Brain microvascular endothelial cell (primary cell): Measurements from ENCODE around the gene SCGB3A1.

Experiments
- DNase-seq: peaks from one replicate; pipeline ENCODE4 v3.0.0-alpha.2; 2020
- H3K27ac ChIP-seq: fragments of 250-450 bp; sonication (Bioruptor Pico); 2 replicates; pipeline ENCODE4 v1.5.1; 2020; ENCODE audit warnings: mild to moderate bottlenecking, moderate library complexity
- H3K27me3 ChIP-seq: fragments of 250-450 bp; sonication (Bioruptor Pico); replicated peaks from 2 replicates; pipeline ENCODE4 v1.5.1; 2020; ENCODE audit warnings: mild to moderate bottlenecking
- H3K36me3 ChIP-seq: fragments of 250-450 bp; sonication (Bioruptor Pico); replicated peaks from 2 replicates; pipeline ENCODE4 v1.5.1; 2020; ENCODE audit warnings: mild to moderate bottlenecking
- H3K4me3 ChIP-seq: 2 replicates; pipeline ENCODE4 v1.5.1; 2011; ENCODE audit warnings: low read depth, mild to moderate bottlenecking, control low read depth, low read length, moderate library complexity
- in situ Hi-C: cut with HindIII; loops from 2 replicates; pipeline ENCODE4 v1.10.0; 2017; ENCODE audit warnings: low sequenced_read_pairs, low pct_ligation_motif_present
- TF ChIP-seq, protein P1 (sequence below): IDR thresholded peaks from 2 replicates; pipeline ENCODE4 v1.5.1; 2011; ENCODE audit warnings: low read depth, mild to moderate bottlenecking, moderate library complexity, low read length, control low read depth, inconsistent platforms; ENCODE audit errors: missing control alignments

SCGB3A1 gene

DNA sequence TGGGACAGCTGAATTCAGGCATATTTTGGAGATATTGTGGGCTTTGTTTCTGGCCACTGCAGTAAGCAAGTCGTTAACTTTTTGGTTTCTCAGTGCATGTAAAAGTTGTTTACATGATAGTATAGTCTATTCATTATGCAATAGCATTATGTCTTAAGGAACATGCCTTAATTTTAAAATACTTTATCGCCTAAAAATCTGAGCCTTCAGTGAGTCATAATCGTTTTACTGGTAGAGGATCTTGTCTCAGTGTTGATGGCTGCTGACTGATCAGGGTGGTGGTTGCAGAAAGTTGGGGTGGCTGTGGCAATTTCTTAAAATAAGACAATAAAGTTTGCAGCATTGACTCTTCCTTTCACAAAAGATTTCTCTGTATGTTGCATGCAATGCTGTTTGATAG, 5.1 kb downstream of the SCGB3A1 start:
- no peak overlapping the region for H3K4me3 ChIP-seq
- in situ Hi-C loops = no loop called here

DNA sequence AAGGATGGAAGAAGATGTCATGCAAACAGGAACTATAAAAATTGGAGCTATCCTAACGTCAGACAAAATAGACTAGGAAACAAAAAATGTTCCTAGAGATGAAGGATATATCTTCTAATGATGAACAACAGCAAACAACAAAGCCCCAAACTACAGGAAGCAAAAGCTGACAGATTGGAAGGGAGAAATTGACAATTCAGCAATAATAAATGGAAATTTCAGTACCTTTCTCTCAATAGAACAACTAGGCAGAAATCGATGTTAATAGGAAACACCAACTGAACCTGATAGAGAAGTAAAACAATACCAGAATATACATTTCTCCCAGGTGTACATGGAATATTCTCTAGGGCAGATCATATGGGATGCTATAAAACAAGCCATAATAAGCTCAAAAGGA, 7.6 kb downstream of the SCGB3A1 start:
- in situ Hi-C loops = no loop called here

More for the DNA sequence above, 5.1 kb downstream of the SCGB3A1 start:
- H3K36me3 ChIP-seq = no peaks in the 10 kb centered on the region
- TF ChIP-seq, protein P1, sequence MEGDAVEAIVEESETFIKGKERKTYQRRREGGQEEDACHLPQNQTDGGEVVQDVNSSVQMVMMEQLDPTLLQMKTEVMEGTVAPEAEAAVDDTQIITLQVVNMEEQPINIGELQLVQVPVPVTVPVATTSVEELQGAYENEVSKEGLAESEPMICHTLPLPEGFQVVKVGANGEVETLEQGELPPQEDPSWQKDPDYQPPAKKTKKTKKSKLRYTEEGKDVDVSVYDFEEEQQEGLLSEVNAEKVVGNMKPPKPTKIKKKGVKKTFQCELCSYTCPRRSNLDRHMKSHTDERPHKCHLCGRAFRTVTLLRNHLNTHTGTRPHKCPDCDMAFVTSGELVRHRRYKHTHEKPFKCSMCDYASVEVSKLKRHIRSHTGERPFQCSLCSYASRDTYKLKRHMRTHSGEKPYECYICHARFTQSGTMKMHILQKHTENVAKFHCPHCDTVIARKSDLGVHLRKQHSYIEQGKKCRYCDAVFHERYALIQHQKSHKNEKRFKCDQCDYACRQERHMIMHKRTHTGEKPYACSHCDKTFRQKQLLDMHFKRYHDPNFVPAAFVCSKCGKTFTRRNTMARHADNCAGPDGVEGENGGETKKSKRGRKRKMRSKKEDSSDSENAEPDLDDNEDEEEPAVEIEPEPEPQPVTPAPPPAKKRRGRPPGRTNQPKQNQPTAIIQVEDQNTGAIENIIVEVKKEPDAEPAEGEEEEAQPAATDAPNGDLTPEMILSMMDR = no peak
- no peak overlapping the region for H3K27ac ChIP-seq
- peaks cover 24% of the 10 kb centered on the region for H3K27me3 ChIP-seq
- no peak for DNase-seq

DNA sequence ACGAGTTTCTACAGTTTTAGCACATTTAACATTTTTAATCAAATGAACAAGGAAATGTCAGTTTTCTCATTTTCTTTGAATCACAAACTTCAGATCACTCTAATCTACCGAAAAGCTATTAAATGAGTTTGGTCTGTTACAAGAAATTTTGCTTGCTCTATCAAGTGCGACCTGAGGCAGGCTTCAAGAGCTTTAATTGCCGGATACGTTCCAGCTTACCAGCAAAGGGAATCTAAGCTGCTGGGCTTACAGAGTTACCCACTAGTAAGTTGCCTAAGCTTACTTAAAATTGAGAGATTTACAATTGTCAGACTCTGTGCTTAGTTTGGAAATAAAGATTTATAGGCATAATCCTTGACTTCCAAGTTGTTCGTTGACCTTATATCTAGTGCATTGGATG, 10.6 kb downstream of the SCGB3A1 start:
- in situ Hi-C loops = no loop called here
- peaks cover 2% of the 10 kb centered on the region for H3K36me3 ChIP-seq

More for the DNA sequence above, 7.6 kb downstream of the SCGB3A1 start:
- no peak overlapping the region for H3K4me3 ChIP-seq
- no peaks in the 10 kb centered on the region for H3K36me3 ChIP-seq
- DNase-seq = no peak
- H3K27ac ChIP-seq = no peak overlapping the region
- no peaks in the 10 kb centered on the region for H3K27me3 ChIP-seq
- TF ChIP-seq, protein P1 = no peak

DNA sequence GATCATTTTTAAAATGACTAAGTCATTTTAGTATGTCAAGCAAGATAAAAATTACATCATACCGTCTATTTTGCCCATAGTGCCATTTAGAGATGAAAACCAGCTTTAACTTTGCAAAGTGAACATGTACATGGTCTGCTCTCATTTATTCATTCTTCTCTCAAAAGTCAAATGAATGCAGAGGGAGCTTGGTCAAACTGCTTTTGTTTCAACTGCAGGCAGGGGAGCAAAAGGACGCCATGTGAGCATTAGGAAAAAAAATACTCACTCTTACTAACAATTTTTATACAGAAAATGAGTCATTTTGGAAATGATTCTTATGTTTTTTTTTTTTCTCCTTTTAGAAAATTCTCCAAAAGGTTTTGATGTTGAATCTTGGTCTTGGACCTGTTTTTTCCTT, 15.7 kb downstream of the SCGB3A1 start:
- no peak for DNase-seq

More for the DNA sequence above, 10.6 kb downstream of the SCGB3A1 start:
- Histone ChIP-seq H3K27me3 (no peaks in the 10 kb centered on the region), H3K4me3 (no peak overlapping the region), H3K27ac (no peak overlapping the region)
- DNase-seq = no peak
- TF ChIP-seq, protein P1 = no peak

DNA sequence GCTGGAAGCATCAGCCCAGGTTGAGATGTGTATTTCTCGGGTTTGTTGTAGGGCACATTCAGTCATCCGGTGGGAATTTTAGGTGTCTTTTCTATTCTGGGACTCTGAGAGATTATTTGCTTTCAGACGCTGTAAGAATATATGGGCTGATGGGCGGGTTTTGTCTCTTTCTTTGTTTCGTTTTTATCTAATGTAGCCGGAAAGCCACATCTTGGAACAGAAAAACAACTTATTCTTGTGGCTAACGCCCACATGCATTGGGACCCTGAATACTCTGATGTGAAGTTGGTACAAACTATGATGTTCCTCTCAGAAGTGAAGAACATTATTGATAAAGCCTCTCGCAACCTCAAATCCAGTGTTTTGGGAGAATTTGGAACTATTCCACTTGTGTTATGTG, 22.4 kb downstream of the SCGB3A1 start:
- no peaks in the 10 kb centered on the region for H3K27me3 ChIP-seq
- TF ChIP-seq, protein P1 = no peak
- no peak for DNase-seq
- H3K4me3 ChIP-seq = no peak overlapping the region
- no peak overlapping the region for H3K27ac ChIP-seq
- H3K36me3 ChIP-seq = peaks cover 25% of the 10 kb centered on the region
- in situ Hi-C loops = no loop called here

More for the DNA sequence above, 15.7 kb downstream of the SCGB3A1 start:
- in situ Hi-C loops = no loop called here
- H3K4me3 ChIP-seq = no peak overlapping the region
- peaks cover 12% of the 10 kb centered on the region for H3K36me3 ChIP-seq
- H3K27ac ChIP-seq = no peak overlapping the region
- no peaks in the 10 kb centered on the region for H3K27me3 ChIP-seq
- TF ChIP-seq, protein P1 = no peak

DNA sequence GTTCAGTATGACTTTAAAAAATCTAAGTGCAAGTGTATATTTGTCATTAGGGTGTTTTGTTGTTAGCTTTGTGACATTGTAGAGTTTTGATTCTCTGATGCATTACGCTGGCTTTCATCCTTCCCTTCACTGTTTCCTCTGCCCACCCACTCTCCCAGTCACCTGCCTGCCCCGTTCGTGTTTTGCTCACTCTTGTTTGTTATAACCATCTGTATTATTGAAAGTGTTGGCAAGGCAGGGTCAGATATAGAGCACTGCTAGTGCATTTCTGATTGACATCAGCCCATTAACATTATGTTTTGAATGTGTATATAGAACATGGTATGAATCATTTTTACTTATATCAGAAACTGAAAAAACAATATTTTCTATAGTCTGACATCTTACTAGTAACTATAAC, 27.3 kb downstream of the SCGB3A1 start:
- TF ChIP-seq, protein P1 = no peak
- no peak for DNase-seq
- no peaks in the 10 kb centered on the region for H3K27me3 ChIP-seq
- H3K27ac ChIP-seq = no peak overlapping the region
- no peak overlapping the region for H3K4me3 ChIP-seq
- in situ Hi-C loops = no loop called here
- peaks cover 12% of the 10 kb centered on the region for H3K36me3 ChIP-seq
